T1000 (cell line): Measurements from ENCODE around the gene ERCC6L2.

Experiments used
- DNase-seq: peaks from one replicate; lab custom pipeline; 2025; ENCODE audit warnings: mixed read lengths; lab: John Stamatoyannopoulos, UW

The ERCC6L2 gene

DNA sequence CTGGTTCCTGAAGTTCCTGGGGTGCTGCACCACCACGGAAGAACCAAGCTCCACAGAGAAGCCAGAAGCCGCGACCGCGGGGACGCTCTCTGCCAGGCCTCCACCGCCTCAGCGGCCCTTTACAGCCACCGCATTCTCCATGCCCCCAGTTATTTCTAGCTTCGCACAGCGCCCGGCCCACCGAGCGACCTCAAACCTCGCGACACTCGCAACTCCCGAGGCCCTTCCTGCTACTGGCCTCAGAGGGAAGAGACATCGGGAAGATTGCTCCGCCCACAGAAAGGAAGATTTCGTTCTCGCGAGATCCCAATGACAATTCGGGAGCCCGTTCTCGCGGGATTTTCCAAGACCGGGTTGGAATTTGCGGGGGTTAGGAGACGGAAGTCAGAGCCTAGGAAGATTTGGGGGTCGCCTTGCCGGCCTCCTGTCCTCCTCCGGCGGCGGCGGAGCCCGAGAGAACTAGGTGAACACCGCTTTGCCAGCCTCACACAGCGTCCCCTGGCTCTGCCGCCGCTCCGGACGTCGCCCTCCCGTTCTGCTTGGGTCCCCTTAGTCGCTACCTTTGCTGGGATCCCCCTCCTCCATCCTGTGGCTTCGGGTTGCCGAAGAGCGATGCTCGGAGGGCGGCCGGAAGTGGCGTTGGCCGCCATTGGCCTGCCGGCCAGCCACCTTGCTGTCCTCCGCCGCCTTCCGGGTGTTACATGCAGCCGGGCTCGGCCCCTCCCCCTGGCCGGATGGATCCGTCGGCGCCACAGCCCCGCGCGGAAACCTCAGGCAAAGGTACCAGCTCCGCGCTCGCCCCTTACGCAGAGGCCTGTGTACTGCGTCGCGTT is at the start of gene ERCC6L2:
Gene ERCC6L2, plus strand, starts transcription at position 387 of the 833 bp plus-strand sequence. Its CDS starts 348 bp downstream, at position 735.
- peak; percentile 94 for DNase-seq

- no peak for DNase-seq
These were observed 49.2 kb upstream of the ERCC6L2 start for GRCh38 chr9:95826183-95826838.

DNA sequence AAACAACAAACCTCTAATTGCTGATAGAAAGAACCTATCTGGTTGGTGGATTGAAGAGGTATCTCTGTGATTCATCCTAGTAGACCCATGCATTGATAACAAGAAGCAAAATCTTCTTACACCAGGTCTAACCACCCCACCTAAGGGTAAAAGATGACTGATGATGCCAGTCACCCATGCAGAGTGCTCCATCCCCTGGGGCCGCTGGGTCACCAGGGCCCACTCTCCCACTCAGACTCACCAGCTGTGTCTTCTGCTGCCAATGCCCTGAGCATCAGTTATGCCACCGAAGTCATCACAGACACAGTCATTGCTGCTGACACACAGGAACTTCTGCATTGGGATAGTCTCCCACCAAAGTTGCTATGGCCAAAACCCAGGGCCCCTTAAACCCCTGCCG is 44.7 kb upstream of the ERCC6L2 start:
- no peak for DNase-seq

DNA sequence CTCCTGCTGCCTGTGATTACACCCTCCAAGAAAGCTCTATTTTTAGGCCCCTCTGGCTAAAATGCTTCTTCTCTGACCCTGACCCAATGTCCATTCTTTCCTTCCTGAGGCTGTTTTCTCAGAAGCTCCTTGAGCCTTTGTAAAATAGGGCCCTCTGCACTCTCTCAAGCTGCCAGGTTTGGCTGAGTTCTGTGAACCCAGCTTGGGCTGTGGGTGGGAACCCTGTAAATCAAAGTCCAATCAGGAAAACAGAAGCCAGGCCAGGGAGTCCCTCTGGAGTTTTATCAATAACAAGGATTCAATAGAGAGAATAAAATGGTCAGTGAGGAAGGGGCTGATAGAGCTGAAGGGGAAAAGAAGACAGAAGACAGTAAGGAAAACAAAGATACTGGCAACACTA is 43.7 kb upstream of the ERCC6L2 start:
- no peak for DNase-seq

GRCh38 chr9:95833546-95834178 is 41.8 kb upstream of the ERCC6L2 start:
- no peak for DNase-seq

GRCh38 chr9:95834281-95834907 is 41.1 kb upstream of the ERCC6L2 start:
- DNase-seq = no peak

GRCh38 chr9:95835393-95835792 is 40.1 kb upstream of the ERCC6L2 start:
- no peak for DNase-seq

DNA sequence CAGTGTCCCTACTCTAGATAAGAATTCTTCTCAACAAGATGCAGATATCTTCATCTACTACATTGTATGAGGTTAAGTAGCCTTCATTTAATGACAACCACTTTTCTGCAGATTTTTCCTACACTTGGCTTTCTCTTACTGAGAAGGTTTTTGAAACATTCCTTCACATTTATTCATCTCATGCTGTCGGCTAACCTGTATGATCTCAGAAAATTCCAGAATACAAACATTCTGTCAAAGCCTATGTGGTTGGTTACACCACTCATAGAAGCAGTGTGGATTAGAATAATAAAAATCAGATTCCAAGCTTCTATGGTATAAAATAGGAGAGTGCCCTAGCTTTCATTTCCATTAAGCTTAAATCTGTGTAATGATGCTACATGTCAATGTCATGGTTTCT is 39.4 kb upstream of the ERCC6L2 start:
- no peak for DNase-seq

DNA sequence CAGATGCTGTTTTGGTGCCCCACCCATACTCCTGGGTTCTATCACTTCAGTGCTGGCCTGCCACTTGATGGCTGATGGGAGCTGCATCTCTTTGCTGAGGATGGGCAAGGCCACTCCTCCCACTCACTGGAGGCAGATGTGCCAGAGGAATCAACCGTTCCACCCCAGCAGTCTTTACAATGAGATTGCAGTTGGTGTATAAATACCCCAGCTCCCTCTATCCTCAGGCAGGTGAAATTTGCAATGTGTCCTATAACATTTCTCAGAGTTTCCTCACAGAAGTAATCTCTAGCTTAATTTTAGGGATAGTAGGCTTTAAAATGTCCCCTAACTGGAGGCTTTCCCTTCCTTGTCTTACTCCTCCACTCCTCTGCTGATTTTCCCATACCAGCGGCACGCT is 36.5 kb upstream of the ERCC6L2 start:
- no peak for DNase-seq

DNA sequence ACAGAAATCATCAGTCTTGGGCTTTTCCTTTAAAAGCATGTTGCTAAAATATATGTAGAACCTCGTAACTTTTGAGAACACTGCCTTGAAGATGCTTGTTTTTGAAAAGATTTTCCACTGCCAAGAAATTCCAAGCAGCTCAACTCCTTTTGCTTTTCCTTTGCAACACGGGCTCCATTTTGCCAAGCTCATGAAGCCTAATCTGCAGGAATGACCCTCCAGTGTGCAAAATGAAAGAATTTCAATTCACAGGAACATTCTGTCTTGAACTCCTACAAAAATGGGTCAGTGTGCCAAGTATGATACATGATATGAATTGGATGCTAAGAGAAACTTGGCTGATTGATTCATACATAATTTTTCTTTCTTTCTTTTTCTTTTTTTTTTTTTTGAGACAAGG is 35.4 kb upstream of the ERCC6L2 start:
- DNase-seq = no peak

DNA sequence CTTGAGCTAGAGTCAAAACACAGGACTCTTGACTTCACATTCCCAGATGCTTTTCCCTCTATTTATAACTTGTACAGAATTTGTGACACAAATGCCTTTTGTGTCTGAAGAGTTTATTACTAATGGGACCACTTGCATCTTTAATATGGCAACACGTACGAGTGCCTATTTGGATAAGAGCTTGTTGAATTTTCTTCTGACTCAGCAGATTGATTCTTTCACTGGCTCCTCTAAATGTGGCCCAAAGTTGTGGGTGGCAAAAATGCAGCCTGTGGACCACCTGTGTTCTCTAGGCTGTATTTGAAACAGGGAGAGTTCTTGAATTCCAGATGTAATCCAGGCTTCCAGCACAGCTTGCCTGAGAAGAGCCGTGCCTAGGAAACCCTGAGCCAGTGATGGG is 34.1 kb upstream of the ERCC6L2 start:
- DNase-seq = no peak

DNA sequence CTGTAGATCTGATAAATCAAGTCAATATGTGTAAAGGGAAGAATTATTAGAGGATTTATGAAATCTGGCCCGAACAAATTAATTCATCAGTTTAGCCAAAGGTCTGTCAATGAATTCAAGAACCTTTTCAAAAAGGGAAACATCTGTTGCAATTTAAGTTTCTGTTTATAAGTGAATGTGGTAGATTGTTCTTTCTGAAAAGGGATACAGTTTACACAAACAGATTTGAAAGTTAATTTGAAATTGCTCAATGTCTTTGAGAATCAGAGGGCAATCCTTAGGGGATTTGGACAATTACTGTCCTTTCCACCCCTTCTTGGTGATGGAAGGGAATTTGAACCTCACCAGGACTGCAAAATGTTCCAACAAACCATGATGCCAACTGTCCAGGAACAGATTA is 29.7 kb upstream of the ERCC6L2 start:
- no peak for DNase-seq

- no peak for DNase-seq
These were observed 26.7 kb upstream of the ERCC6L2 start for GRCh38 chr9:95848764-95849163.

- no peak for DNase-seq
These were observed 23.1 kb upstream of the ERCC6L2 start for GRCh38 chr9:95852059-95853032.

- DNase-seq = no peak
These were observed 21.0 kb upstream of the ERCC6L2 start for GRCh38 chr9:95854386-95855020.

DNA sequence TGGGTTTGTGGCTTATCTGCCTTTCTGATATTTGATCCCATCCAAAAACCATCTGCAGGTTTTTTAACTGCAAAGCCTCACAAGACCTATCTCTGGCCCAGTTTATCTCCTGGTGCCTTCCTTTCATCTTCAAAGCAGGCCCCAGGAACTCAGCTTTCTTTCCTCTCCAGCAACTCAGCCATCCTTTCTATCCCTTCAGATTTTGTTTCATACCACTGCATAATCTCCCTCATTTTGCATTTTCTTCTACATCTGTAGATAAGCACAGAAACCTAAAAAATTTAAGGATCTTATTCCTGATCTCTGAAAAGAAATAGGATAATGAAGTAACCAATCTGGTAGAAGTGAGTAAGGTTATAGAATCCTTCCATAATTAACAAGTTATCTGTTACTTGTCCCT is 19.5 kb upstream of the ERCC6L2 start:
- no peak for DNase-seq

GRCh38 chr9:95857124-95857523 is 18.4 kb upstream of the ERCC6L2 start:
- peak; percentile 38 for DNase-seq

DNA sequence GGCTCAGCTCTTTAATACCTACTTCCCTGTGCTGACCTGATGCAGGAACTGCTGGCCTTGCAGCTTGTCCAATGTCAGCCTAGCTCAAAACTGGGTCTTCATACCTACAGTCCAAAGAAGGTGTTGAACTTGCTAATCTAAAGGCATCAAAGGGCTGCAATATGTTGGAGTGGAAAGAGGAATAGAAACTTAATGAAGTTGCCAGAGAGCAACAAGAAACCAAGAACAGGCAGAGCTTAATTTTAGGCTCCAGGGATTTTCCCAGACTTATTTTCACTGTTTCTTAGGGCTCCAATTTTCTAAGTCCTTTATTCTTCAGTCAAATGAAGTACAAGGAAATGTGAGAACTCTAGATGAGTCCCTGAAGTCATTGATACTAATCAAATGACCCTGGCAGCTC is 17.6 kb upstream of the ERCC6L2 start:
- no peak for DNase-seq

DNA sequence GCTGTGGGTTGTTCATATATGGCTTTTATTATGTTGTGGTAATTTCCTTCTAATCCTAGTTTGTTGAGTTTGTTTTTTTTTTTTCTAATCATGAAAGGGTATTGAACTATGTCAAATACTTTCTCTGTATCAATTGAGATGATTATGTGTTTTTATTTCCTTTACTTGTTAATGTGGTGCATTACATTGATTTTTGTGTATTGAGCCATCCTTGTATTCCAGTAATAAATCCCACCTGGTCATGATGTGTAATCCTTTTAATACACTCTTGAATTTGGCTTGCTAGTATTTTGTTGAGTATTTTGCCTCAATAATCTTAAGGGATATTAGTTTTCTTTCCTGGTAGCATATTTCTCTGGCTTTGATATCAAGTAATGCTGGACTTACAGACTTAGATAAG is 13.1 kb upstream of the ERCC6L2 start:
- DNase-seq = no peak

DNA sequence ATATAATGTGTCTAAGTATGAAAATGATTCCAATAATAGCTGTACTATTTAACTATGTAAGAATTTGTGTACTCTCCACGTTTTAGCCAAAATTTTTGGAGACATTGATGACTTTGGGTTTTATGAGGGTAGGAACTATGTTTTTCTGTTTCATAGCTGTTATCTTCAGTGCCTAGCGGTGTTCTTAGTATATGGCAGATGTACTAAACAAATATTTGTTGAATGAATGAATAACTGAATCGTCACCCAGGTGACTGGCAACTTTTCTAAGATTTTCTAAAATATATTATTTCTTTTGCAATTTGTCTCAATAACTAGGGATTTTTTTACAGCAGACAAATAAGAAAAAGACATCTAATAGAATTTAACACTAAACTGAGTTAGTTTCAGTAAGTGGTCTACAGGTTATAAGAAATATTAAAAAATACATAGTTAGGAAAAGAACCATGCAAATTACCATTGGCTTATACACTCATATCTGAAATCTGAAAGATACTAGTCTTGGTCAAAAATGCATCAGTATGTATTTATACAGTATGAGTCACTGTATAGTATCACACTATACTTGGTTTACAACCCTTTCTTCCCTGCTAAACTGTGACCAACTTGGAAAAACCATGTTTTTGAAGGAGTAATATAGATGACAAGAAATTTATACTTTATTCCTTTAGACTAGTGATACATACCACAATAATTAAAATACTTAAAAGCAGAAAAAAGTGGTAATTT is 10.5 kb upstream of the ERCC6L2 start:
- DNase-seq = no peak
